NCI-H345 treated with DMSO at 0.1 percent for 48 hours (cell line): ENCODE measurements around the gene MAMDC2.
A peak's percentile ranks its signal among the peaks of the same experiment; 100 is the strongest.

Source experiments
- DNase-seq: peaks from one replicate; lab custom pipeline; 2025; ENCODE audit not compliant: unreplicated experiment; lab: John Stamatoyannopoulos, UW

MAMDC2 gene, protein sequence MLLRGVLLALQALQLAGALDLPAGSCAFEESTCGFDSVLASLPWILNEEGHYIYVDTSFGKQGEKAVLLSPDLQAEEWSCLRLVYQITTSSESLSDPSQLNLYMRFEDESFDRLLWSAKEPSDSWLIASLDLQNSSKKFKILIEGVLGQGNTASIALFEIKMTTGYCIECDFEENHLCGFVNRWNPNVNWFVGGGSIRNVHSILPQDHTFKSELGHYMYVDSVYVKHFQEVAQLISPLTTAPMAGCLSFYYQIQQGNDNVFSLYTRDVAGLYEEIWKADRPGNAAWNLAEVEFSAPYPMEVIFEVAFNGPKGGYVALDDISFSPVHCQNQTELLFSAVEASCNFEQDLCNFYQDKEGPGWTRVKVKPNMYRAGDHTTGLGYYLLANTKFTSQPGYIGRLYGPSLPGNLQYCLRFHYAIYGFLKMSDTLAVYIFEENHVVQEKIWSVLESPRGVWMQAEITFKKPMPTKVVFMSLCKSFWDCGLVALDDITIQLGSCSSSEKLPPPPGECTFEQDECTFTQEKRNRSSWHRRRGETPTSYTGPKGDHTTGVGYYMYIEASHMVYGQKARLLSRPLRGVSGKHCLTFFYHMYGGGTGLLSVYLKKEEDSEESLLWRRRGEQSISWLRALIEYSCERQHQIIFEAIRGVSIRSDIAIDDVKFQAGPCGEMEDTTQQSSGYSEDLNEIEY

DNA sequence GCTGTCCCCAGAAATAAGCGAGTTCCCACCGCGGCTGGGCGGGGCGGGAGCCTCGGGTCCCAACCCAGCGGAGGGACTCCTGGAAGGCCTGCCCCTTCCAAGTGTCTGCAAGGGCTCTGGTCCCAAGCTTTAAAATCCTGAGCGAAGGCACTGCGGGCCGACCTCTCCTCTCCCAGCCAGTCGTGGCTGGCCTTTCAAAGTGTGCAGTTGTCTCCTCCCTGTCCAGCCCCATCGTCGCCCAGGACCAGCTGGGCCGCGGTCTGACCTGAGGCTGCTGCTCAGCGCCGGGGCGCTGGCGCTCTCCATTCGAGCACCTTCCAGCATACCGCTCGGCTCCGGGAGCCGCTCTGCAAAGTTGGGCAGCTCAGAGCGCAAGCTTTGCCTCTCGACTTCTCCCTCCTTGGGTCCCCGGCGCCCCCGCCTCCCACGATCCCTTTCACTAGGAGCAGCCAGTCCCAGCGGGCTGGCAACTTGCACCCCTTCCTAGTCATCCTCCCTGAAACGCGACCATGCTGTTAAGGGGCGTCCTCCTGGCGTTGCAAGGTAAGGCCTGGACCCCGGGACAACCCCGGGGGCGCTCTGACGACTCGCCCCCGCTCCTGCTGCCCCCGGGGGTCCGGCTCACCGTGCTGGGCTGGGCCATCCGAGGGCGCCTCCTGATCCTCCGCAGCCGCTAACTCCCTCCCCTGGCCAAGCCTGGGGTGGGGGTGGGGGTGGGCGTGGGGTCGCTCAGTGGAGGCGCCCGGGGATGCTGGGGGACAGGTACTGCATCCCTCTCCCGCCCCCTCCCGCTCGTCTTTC, at the start of gene MAMDC2:
MAMDC2 (plus strand) TSS at position 160 of the 801 bp plus-strand sequence; CDS start at position 510, 350 bp downstream.
- no peak for DNase-seq

DNA sequence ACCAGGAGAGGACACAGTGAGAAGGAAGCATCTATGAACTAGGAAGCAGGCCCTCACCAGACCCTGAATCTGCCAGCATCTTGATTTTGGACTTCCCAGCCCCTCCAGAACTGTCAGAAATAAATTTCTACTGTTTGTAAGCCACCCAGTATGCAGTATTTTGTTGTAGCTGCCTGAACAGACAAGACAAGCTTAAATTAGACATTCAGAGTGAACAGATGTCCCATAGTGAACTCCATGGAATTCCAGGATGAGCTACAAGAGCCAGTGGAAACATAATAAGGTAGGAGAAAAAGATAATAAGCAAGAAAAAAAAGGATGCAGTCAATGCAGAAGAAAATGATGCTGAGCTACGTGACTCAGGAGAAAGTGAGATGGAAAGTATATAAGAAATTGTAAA, 47.8 kb upstream of the MAMDC2 start:
- no peak for DNase-seq

DNA sequence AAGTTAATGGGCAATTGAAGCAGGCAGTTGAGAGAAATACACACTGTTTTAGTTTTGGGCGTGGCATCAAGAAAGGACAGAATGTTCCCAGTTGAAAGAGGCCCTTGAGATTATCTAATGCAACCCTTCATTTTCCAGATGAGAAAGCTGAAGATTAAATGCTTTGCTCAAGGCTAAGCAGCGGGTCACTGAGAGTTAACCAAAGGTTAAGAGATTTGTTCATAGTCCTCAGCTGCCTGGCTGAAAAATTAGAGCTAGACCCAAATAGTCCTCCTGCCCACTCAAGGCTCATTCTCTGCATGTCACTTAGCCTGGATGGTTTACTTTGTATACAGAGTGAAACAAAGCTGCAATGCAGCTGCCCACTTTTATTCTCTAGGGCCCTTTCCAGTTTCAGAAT, 46.7 kb upstream of the MAMDC2 start:
- peak; percentile 68 for DNase-seq

DNA sequence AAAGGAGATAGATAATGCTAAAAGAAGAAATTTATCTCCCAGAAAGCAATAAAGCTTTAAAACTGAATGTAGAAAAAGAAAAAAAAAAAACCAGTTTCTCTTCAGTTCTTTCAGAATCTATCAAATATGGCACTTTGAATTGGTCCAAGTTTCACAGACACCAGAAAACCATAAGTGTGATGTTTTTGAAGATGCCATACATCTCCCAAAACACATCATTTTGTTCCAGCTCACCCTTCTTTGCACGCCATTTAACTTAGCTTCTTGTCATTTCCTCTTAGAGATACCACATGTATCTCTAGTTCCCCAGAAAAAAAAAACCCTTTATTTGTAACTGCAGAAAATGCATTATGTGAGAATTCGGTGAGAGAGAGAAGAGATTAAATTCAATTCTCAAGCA, 46.1 kb upstream of the MAMDC2 start:
- DNase-seq, result no peak

GRCh38 chr9:69999315-69999714, 44.3 kb upstream of the MAMDC2 start:
- no peak for DNase-seq

GRCh38 chr9:70000469-70000868, 43.2 kb upstream of the MAMDC2 start:
- no peak for DNase-seq

DNA sequence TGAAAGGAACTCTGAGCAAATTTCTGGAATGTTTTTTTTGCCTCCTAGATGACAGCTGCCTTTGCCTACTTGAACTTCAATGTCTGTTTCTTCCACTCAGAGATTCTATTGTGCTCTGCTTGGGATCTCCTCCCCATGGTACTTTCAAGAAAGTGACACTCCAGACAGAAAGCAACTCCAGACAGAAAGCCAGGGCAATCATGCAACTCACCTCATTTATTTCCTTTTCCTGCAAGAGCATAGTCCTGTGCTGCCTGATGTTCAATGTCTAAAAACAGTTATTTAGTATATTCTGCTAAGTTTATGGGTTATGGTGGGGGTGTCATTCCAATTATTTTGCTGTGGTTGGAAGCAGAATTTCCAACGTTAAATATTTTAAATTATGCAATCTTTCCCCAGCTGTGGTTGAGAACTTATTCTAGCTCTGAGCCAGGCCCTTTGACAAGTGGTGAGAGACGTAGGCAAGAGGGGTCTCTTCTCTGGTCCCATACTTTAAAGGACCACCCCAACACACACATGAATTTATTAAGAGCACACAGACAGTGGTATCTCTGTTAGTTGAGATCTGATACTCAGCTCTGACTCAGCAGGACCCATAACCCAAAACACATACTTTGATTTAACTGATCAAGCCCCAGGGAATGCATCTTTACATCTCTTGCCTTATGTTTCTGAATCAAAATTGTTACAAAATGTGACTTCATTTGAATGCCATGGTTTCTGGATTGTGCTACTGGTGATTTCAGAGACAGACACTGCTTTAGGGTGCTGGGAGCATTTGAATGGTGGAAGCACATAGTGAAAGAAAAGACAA, 39.5 kb upstream of the MAMDC2 start:
- DNase-seq, result no peak

DNA sequence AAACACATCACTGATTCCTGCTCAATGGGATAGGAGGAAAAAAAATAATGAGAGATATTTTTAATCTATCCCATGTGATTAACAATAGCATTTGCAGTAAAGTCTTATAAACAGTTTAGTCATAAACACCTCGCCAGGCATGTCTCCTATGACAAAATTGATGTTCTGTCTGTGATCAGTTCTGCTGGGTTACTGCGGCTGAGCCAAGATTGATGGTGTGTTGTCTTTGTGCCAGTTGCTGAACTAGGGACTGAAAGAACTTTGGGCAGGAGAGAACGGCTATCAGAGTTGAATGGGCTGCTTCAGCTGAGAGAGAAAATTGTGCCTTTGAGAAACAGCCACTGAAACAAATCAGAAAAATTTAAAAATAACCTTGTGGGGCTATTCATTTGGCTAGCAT, 37.3 kb upstream of the MAMDC2 start:
- DNase-seq, result no peak

- no peak for DNase-seq
Observed at GRCh38 chr9:70007831-70008230, 35.8 kb upstream of the MAMDC2 start.

DNA sequence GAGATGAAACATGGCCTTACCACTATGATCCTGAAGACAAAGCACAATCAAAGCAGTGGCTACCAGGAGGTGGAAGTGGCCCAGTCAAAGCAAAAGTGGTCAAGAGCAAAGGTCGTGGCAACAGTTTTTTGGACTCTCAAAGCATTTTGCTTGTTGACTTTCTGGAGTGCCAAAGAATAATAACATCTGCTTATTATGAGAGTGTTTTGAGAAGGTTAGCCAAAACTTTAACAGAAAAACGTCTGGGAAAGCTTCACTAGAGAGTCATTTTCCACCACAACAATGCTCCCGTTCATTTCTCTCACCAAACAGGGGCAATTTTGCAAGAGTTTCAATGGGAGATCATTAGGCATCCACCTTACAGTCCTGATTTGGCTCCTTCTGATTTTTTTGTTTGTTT, 33.6 kb upstream of the MAMDC2 start:
- no peak for DNase-seq

- DNase-seq, result no peak
Observed at GRCh38 chr9:70011366-70011765, 32.3 kb upstream of the MAMDC2 start.

DNA sequence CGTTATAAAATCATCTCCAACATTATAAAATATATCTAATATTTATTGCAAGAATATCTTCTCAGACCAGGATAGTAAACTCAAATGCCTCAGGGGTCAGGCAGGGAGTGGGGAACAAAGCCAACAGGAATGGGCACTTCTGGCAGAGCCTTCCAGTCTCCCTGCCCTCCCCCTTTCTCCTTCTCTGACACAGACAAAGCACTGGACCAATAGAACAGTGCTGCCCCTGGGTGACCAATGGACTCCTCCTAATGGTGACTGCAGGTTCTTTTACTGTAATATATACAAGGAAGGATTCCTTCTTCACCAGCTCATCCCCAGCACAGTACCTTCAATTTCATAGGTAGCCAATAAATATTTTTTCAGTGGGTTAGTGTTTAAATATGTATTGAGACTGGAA, 31.1 kb upstream of the MAMDC2 start:
- no peak for DNase-seq

GRCh38 chr9:70013598-70014196, 30.0 kb upstream of the MAMDC2 start:
- DNase-seq, result peak; percentile 64

- no peak for DNase-seq
Observed at GRCh38 chr9:70015099-70015498, 28.5 kb upstream of the MAMDC2 start.

DNA sequence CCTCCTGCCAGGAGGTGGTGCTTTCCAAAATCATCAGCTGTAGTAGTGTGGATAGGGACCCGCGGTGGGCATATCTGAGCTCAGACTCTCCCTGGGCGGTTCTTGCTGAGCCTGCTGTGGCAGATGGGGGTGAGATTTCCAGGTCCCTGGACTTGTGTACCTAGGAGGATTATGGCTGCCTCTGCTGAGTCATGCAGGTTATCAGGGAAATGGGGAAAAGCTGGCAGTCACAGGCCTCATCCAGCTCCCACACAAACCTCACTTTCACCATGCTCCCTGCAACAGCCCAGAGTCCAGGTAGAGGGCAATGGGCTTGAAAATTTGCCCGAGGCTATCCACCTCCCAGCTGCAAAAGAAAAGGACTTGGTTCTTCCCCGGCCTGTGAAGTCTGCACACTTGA, 23.4 kb upstream of the MAMDC2 start:
- no peak for DNase-seq

- DNase-seq, result no peak
Observed at GRCh38 chr9:70020991-70021571, 22.6 kb upstream of the MAMDC2 start.

- no peak for DNase-seq
Observed at GRCh38 chr9:70028287-70028686, 15.4 kb upstream of the MAMDC2 start.

DNA sequence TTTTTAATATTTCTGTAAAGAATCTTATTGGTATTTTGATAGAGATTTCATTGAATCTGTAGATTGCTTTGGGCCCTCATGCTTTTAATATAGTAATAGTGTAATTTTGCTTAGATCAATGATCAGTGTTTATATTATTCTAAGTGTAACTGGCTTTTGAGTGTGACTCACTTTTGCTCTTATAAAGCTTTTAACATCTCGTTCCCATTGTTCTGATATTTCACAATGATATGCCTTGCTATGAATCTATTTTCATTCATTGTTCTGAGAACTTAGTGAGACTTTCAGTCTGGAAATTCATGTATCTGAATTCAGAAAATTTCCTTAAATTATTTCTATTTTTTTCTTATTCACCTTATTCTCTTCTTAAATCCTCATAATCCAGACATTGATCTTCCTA, 13.5 kb upstream of the MAMDC2 start:
- DNase-seq, result no peak

- DNase-seq, result no peak
Observed at GRCh38 chr9:70031141-70031545, 12.5 kb upstream of the MAMDC2 start.

GRCh38 chr9:70034271-70034711, 9.4 kb upstream of the MAMDC2 start:
- peak; percentile 84 for DNase-seq
